ENCODE measurements around the gene EPOP. TPM values are rescaled to one million over a fixed set of nuclear protein-coding genes. Genes with fewer than 3 reads are reported as not detected.

The EPOP gene
- total RNA-seq, 1 donor from 2014 or later = 8.2 TPM

DNA sequence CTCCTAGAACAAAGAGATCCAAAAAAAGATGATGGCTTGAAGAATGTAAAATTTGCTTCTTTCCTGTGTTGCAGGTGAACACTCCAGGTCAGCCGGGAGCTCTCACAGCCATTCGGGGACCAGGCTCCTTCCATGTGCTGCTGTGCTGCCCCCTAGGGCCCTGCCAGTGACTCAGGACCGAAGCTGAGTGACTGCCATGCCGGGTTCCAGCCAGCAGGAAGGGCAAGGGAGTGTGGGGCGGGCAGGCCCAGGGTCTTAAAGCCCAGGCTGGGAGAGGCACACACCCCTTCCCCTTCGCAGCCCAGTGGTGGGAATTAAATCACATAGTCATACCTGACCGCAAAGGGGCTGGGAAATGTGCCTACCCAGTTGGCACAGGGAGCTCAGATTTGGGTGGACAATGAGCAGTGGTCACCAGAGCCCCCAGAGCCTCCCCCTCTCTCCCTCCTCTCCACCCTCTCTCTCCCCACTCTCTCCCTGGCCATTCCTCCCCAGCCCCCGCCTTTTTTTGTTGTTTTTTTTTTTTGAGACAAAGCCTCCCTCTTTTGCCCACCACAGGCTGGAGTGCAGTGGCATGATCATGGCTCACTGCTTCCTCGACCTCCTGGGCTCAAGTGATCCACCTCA, 11.5 kb downstream of the EPOP start:
- no peaks in the 10 kb centered on the region for H3K36me3 Mint-ChIP-seq (ENCODE audit: insufficient read depth)
- no peak overlapping the region for H3K27ac Mint-ChIP-seq
- H3K4me3 Mint-ChIP-seq (ENCODE audit: low read depth) = no peak overlapping the region
- peaks cover 26% of the 10 kb centered on the region for H3K27me3 Mint-ChIP-seq
- peaks cover 2% of the 10 kb centered on the region for H3K4me1 Mint-ChIP-seq (ENCODE audit: low read depth)
- peak; percentile 81 for DNase-seq (ENCODE audit: low spot score, unreplicated experiment)
- peak; percentile 95 for TF ChIP-seq CTCF (IDR thresholded peaks at IDR 0.05; ENCODE audit: unreplicated experiment)
- no peaks in the 10 kb centered on the region for H3K9me3 Mint-ChIP-seq (ENCODE audit: low read depth)

GRCh38 chr17:38660097-38661025, 14.4 kb downstream of the EPOP start:
- no peak for DNase-seq (ENCODE audit: low spot score, unreplicated experiment)
- Mint-ChIP-seq H3K27me3 (peaks cover 27% of the 10 kb centered on the region), H3K4me3 (ENCODE audit: low read depth) (no peak overlapping the region), H3K36me3 (ENCODE audit: insufficient read depth) (no peaks in the 10 kb centered on the region), H3K4me1 (ENCODE audit: low read depth) (no peaks in the 10 kb centered on the region), H3K27ac (peak overlapping the region; percentile 27), H3K9me3 (ENCODE audit: low read depth) (no peaks in the 10 kb centered on the region)
- no peak for TF ChIP-seq CTCF (IDR thresholded peaks at IDR 0.05; ENCODE audit: unreplicated experiment)

DNA sequence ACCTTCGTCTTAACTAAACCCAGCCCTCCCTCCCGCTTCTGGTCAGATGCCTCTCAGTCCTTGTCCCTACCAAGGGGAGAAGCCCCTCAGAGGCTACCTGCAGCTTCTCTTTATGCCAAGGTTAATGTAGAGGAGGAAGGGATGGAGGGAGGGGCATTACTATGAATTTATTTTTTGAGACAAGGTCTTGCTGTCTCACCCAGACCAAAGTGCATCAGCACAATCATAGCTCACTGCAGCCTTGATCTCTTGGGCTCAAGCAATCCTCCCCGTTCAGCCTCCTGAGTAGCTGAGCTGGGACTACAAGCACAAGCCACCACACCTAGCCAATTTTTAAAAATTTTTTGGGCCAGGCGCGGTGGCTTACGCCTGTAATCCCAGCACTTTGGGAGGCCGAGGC, 15.3 kb downstream of the EPOP start:
- H3K27ac Mint-ChIP-seq = no peak overlapping the region
- no peaks in the 10 kb centered on the region for H3K36me3 Mint-ChIP-seq (ENCODE audit: insufficient read depth)
- H3K4me1 Mint-ChIP-seq (ENCODE audit: low read depth) = no peaks in the 10 kb centered on the region
- no peak overlapping the region for H3K4me3 Mint-ChIP-seq (ENCODE audit: low read depth)
- DNase-seq (ENCODE audit: low spot score, unreplicated experiment) = no peak
- TF ChIP-seq CTCF (IDR thresholded peaks at IDR 0.05; ENCODE audit: unreplicated experiment) = no peak
- peaks cover 29% of the 10 kb centered on the region for H3K27me3 Mint-ChIP-seq
- no peaks in the 10 kb centered on the region for H3K9me3 Mint-ChIP-seq (ENCODE audit: low read depth)

DNA sequence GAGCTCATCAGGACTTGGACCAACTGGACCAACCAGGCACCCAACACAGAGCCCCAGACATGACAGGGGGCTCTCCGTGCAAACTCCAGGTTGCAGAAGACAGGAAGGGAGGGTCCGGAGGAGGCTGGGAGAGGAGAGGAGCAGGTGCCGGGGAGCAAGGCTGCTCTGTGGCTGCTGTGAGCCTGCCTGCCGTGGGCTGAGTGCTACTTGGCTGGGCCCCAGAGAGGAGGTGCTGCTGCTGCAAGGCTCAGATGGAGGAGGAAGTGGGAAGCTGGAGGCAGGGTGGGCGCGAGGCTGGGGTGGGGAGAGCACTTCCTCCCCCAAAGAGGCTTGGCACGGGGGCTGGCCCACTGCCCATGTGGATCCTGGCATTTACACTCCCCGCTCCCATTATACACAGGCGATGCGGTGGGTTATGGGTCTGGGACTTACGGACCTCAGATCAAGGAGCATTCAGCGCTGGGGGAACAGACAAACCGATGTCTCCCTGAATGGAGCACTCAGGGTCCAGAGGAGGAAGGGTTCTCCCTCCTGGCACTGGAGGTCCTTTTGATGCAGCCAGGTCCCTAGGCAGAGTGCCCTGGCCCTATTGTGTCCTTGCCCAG, 15.9 kb downstream of the EPOP start:
- peaks cover 32% of the 10 kb centered on the region for H3K27me3 Mint-ChIP-seq
- H3K4me1 Mint-ChIP-seq (ENCODE audit: low read depth) = no peaks in the 10 kb centered on the region
- no peaks in the 10 kb centered on the region for H3K9me3 Mint-ChIP-seq (ENCODE audit: low read depth)
- no peak for TF ChIP-seq CTCF (IDR thresholded peaks at IDR 0.05; ENCODE audit: unreplicated experiment)
- no peak overlapping the region for H3K27ac Mint-ChIP-seq
- H3K4me3 Mint-ChIP-seq (ENCODE audit: low read depth) = no peak overlapping the region
- no peaks in the 10 kb centered on the region for H3K36me3 Mint-ChIP-seq (ENCODE audit: insufficient read depth)
- no peak for DNase-seq (ENCODE audit: low spot score, unreplicated experiment)
